GM10266 (cell line): ENCODE measurements around the gene TAF7L.
"Not testable (repeated sequence)": the region's sequence is repeated elsewhere in the genome, so short reads cannot be mapped to it uniquely, and the experiment has no call there.

ENCODE experiments used
- DNase-seq: peaks from one replicate; pipeline ENCODE4 v3.0.0; 2012; ENCODE audit errors: extremely low spot score
- CTCF ChIP-seq: IDR thresholded peaks from 2 replicates; pipeline ENCODE4 v1.5.1; 2012; ENCODE audit warnings: mild to moderate bottlenecking, low read depth; ENCODE audit not compliant: control insufficient read depth, insufficient read depth; ENCODE audit errors: missing control alignments

TAF7L gene

GRCh38 chrX:101290957-101291603, at the start of gene TAF7L:
TSS of gene TAF7L (minus strand) at chrX:101291334. CDS start at chrX:101287543, 3,791 bp downstream.
- DNase-seq, result no peak
- no peak for TF ChIP-seq CTCF

GRCh38 chrX:101337776-101338271, 46.7 kb upstream of the TAF7L start:
- TF ChIP-seq CTCF, result no peak
- no peak for DNase-seq

- DNase-seq, result not testable (repeated sequence)
Measured at GRCh38 chrX:101334310-101334709, 43.2 kb upstream of the TAF7L start.

GRCh38 chrX:101326600-101326999, 35.5 kb upstream of the TAF7L start:
- DNase-seq, result not testable (repeated sequence)

- TF ChIP-seq CTCF, result no peak
- DNase-seq, result no peak
Measured at GRCh38 chrX:101303790-101304189, 12.7 kb upstream of the TAF7L start.

- DNase-seq, result not testable (repeated sequence)
Measured at GRCh38 chrX:101295603-101296002, 4.5 kb upstream of the TAF7L start.

- TF ChIP-seq CTCF, result peak; percentile 53
- DNase-seq, result peak; percentile 28
Measured at GRCh38 chrX:101287402-101287801, 3.7 kb downstream of the TAF7L start.

- DNase-seq, result no peak
- no peak for TF ChIP-seq CTCF
Measured at GRCh38 chrX:101276238-101276637, 14.9 kb downstream of the TAF7L start.

- TF ChIP-seq CTCF, result no peak
- DNase-seq, result no peak
Measured at GRCh38 chrX:101274198-101274597, 16.9 kb downstream of the TAF7L start.
